Pancreas (tissue), 10 donors: ENCODE measurements around the gene IFT52. TPM values are rescaled to one million over a fixed set of nuclear protein-coding genes. Genes with fewer than 3 reads are reported as not detected.

Experiments
- ATAC-seq, 4 donors: fragments of 200-7000 bp; cut with Tn5 transposase; one replicate each; pipeline versions ENCODE4 v1.8.0 to v1.9.1; 2020; ENCODE audit warnings: mild to moderate bottlenecking in 4 of 4, moderate library complexity in 4 of 4
- DNase-seq, 6 donors: peaks; one replicate each; pipeline ENCODE4 v3.0.0-alpha.2; 2020
- FAIRE-seq: peaks from 2 replicates; lab custom pipeline; 2012; peaks lifted over from hg19 to GRCh38; lab: Jason Lieb, UNC
- H3K27ac ChIP-seq, 4 donors: fragments of 200-600 bp; sonication (generic); 1 replicate in 3 of 4; 2 replicates in 1 of 4; pipeline versions ENCODE4 v1.5.0 to v1.8.0; 2020
- H3K27me3 ChIP-seq, 4 donors: fragments of 200-600 bp; one replicate each; pipeline ENCODE4 v1.8.0; 2021
- H3K36me3 ChIP-seq, 3 donors: fragments of 200-600 bp; sonication (generic) in 1 of 3; one replicate each; pipeline versions ENCODE4 v1.5.0 to v1.8.0; 2020 to 2021
- H3K4me1 ChIP-seq, 3 donors: fragments of 200-600 bp; one replicate each; pipeline ENCODE4 v1.8.0; 2021
- H3K4me3 ChIP-seq, 4 donors: fragments of 200-600 bp; sonication (generic) in 2 of 4; one replicate each; pipeline versions ENCODE4 v1.5.0 to v1.8.0; 2020 to 2021
- H3K9me3 ChIP-seq, 4 donors: fragments of 200-600 bp; one replicate each; pipeline ENCODE4 v1.8.0; 2021
- CTCF ChIP-seq, 4 donors: fragments of 200-600 bp; sonication (generic) in 3 of 4; IDR thresholded peaks; one replicate each; pipeline versions ENCODE4 v1.5.0 to v1.8.0; 2021; ENCODE audit warnings: antibody characterized with exemption in 4 of 4
- WGBS, 2 donors: extraction: QIAGEN DNeasy Blood & Tissue Kit; methylation state at CpG; one replicate each; pipeline ENCODE4 v1.1.7; 2013; 5-methylcytosine and 5-hydroxymethylcytosine counted together
- intact Hi-C, 3 donors: fragments of 100-400 bp; cut with DNase I; formaldehyde crosslinking; loops; one replicate each; pipeline versions ENCODE4 v1.11.1 to v1.14.2; 2022
- polyA plus RNA-seq, 2 donors: library from polyadenylated mRNA; stranded (reverse); fragments of 200-250 nt; gene quantifications; one replicate each; pipeline ENCODE4 v1.2.3, GENCODE V29; 2013
- total RNA-seq, 6 donors: library from RNA; stranded (reverse); fragmentation: NEBNext Ultra II Directional in 4 of 6; extraction: Animal tissue kit (Norgen Biotek cat#: 25700) in 4 of 6; gene quantifications; one replicate each; pipeline versions ENCODE4 v1.2.1 to v1.2.4, GENCODE V29; 2021 to 2023
- donor health status: healthy with polysubstance abuse.
- donor health status: DM: no; HTN: no; CAD: no; lungs with moderate emphysema.
- donor health status: DM: no; HTN: no; CAD: no.
- donor health status: control.
- donor health status: control.
- donor health status: Bipolar disorder and iron deficiency.
- donor health status: DM: yes; HTN: yes; CAD: no.
- donor health status: DM: no; HTN: no; CAD: no.
- donor health status: DM: no; HTN: no; CAD: no.
- donor health status: DM: yes; HTN: yes; CAD: no.

IFT52 gene
- total and polyA plus RNA-seq, 8 donors, result 7.8 to 14.8 (median 12.7) TPM

GRCh38 chr20:43690943-43691598 is 100.3 kb downstream of the IFT52 start:
- no peak for TF ChIP-seq CTCF (IDR thresholded peaks at IDR 0.05)
- WGBS, 2 donors, result 63% methylated on average over 9 of the region's 9 CpGs
- Histone ChIP-seq H3K4me1 (no peaks in the 10 kb centered on the region), H3K4me3 (no peak overlapping the region), H3K27me3 (no peaks in the 10 kb centered on the region), H3K36me3 (peaks cover 0 to 10% (median 0%) of the 10 kb centered on the region in 3 donors), H3K27ac (no peak overlapping the region), H3K9me3 (no peaks in the 10 kb centered on the region)
- intact Hi-C loops, result loop anchor here in 1 of 3 donors (5.0 kb wide), 1 partner anchor 154 kb away; no protein-coding TSS in a partner anchor
- no peak for FAIRE-seq
- ATAC-seq, result peak in 3 of 4 donors; percentile 22 to 24 (median 22)
- DNase-seq, result no peak

- DNase-seq (peak in 4 of 6 donors; percentile 16 to 81 (median 40)), FAIRE-seq (no peak), ATAC-seq (peak; percentile 46 to 90 (median 72))
- Histone ChIP-seq H3K4me1 (no peaks in the 10 kb centered on the region), H3K4me3 (no peak overlapping the region), H3K27me3 (no peaks in the 10 kb centered on the region), H3K27ac (no peak overlapping the region), H3K9me3 (no peaks in the 10 kb centered on the region), H3K36me3 (peaks cover 0 to 10% (median 0%) of the 10 kb centered on the region in 3 donors)
- intact Hi-C loops, result loop anchor here in 1 of 3 donors (5.0 kb wide), 1 partner anchor 155 kb away; no protein-coding TSS in a partner anchor
- TF ChIP-seq CTCF (IDR thresholded peaks at IDR 0.05), result peak in 2 of 4 donors; percentile 34 to 42
- 79% methylated on average over 5 of the region's 5 CpGs for WGBS, 2 donors
These were observed 101.3 kb downstream of the IFT52 start for GRCh38 chr20:43691928-43692524.

- WGBS, 2 donors, result 96 to 98% methylated on average over 3 of the region's 3 CpGs
- Histone ChIP-seq H3K4me1 (no peaks in the 10 kb centered on the region), H3K4me3 (no peak overlapping the region), H3K27ac (no peak overlapping the region), H3K9me3 (no peaks in the 10 kb centered on the region), H3K27me3 (no peaks in the 10 kb centered on the region), H3K36me3 (peaks cover 0 to 12% (median 0%) of the 10 kb centered on the region in 3 donors)
- TF ChIP-seq CTCF (IDR thresholded peaks at IDR 0.05), result no peak
- no peak for FAIRE-seq
- intact Hi-C loops, result loop anchor here in 1 of 3 donors (5.0 kb wide), 1 partner anchor 157 kb away; no protein-coding TSS in a partner anchor
- DNase-seq, result no peak
- ATAC-seq, result no peak
These were observed 104.0 kb downstream of the IFT52 start for GRCh38 chr20:43694763-43695162.

GRCh38 chr20:43695571-43695970 is 104.8 kb downstream of the IFT52 start:
- H3K9me3 ChIP-seq, result no peaks in the 10 kb centered on the region
- TF ChIP-seq CTCF (IDR thresholded peaks at IDR 0.05), result no peak
- H3K4me3 ChIP-seq, result no peak overlapping the region
- ATAC-seq (no peak), DNase-seq (no peak), FAIRE-seq (no peak)
- no peaks in the 10 kb centered on the region for H3K4me1 ChIP-seq
- no peaks in the 10 kb centered on the region for H3K27me3 ChIP-seq
- intact Hi-C loops, result no loop called here
- WGBS, 2 donors, result 90 to 92% methylated on average over 8 of the region's 8 CpGs
- H3K27ac ChIP-seq, result no peak overlapping the region
- H3K36me3 ChIP-seq, result peaks cover 0 to 20% (median 0%) of the 10 kb centered on the region in 3 donors

Other genes with a start within 250 kb of the IFT52 start
- 100 to 1,000 TPM in 1 of 6 donors, 10 to 100 TPM in 5; 53.9 to 113 (median 73.7) TPM for gene SRSF6, start 133.0 kb upstream of the IFT52 start, total RNA-seq
- 100 to 1,000 TPM; 110 to 111 TPM for gene SRSF6, start 133.0 kb upstream of the IFT52 start, polyA plus RNA-seq
- 10 to 100 TPM in 1 of 6 donors, 1 to 10 TPM in 5; 3.4 to 10.7 (median 5.0) TPM for gene L3MBTL1, start 83.2 kb upstream of the IFT52 start, total RNA-seq
- gene L3MBTL1, start 83.2 kb upstream of the IFT52 start, polyA plus RNA-seq, result 1 to 10 TPM; 8.4 to 8.7 TPM
- gene SGK2, start 31.9 kb upstream of the IFT52 start, total RNA-seq, result 10 to 100 TPM; 10.8 to 20.0 (median 14.7) TPM
- gene SGK2, start 31.9 kb upstream of the IFT52 start, polyA plus RNA-seq, result 10 to 100 TPM; 12.6 to 21.6 TPM
- gene MYBL2, start 76.2 kb downstream of the IFT52 start, total RNA-seq, result 1 to 10 TPM; 4.7 to 8.0 (median 5.7) TPM
- gene MYBL2, start 76.2 kb downstream of the IFT52 start, polyA plus RNA-seq, result 10 to 100 TPM in 1 of 2 donors, 1 to 10 TPM in 1; 4.7 to 14.5 TPM
- gene GTSF1L, start 136.1 kb downstream of the IFT52 start, total RNA-seq, result not detected
- gene GTSF1L, start 136.1 kb downstream of the IFT52 start, polyA plus RNA-seq, result not detected